Measurements from ENCODE around the gene SPG11. TPM values are rescaled to one million over a fixed set of nuclear protein-coding genes. Genes with fewer than 3 reads are reported as not detected.

Gene SPG11
- total and polyA plus RNA-seq, 9 of the 15 experiments (the other 6 are each of a cell fraction or from before 2014, with no cell fraction given) = 23.3 to 71.2 (median 45.6) TPM

GRCh38 chr15:44682809-44683682, 19.6 kb upstream of the SPG11 start (continued):
- 0 out of 2 replicates have a peak, but pooled peaks have one; percentile 24 for TF ChIP-seq CUX1 (CRISPR knock-in tag; IDR thresholded peaks at IDR 0.05)
- peak; percentile 88 for TF ChIP-seq CBFA2T2 (conservative IDR thresholded peaks at IDR 0.05)
- peak; percentile 64; the same call in 1 of the 2 replicates for TF ChIP-seq EP300 (IDR thresholded peaks at IDR 0.05; ENCODE audit: low read length)
- peak; percentile 50; the same call in 1 of the 2 replicates for TF ChIP-seq DPF2 (IDR thresholded peaks at IDR 0.05)
- TF ChIP-seq THRA (IDR thresholded peaks at IDR 0.05) = peak; percentile 70; the same call in 1 of the 2 replicates
- TF ChIP-seq MYC (IDR thresholded peaks at IDR 0.05; ENCODE audit: low read depth, low read length) = 0 out of 2 replicates have a peak, but pooled peaks have one; percentile 15
- 0 out of 2 replicates have a peak, but pooled peaks have one; percentile 27 for TF ChIP-seq MYC (CRISPR knock-in tag; IDR thresholded peaks at IDR 0.05; ENCODE audit: borderline replicate concordance, low read depth)
- TF ChIP-seq ZNF584 (CRISPR knock-in tag; IDR thresholded peaks at IDR 0.05; ENCODE audit: low read depth) = 0 out of 2 replicates have a peak, but pooled peaks have one; percentile 22
- peak; percentile 87 for TF ChIP-seq CREB3L1 (IDR thresholded peaks at IDR 0.05; ENCODE audit: borderline replicate concordance, low read depth)
- peak; percentile 22; the same call in 1 of the 2 replicates for TF ChIP-seq PHF8 (IDR thresholded peaks at IDR 0.05; ENCODE audit: borderline replicate concordance, low read length)
- TF ChIP-seq RNF2 (IDR thresholded peaks at IDR 0.05) = peak; percentile 88
- TF ChIP-seq MNT (conservative IDR thresholded peaks at IDR 0.05) = peak; percentile 60 to 64; a peak in 3 of 4 replicates
- peak; percentile 83; the same call in 1 of the 2 replicates for TF ChIP-seq NFRKB (IDR thresholded peaks at IDR 0.05; ENCODE audit: low read depth)
- peak in 1 of 2 experiments; percentile 48; a peak in 1 of 4 replicates for TF ChIP-seq ARNT (IDR thresholded peaks at IDR 0.05)
- TF ChIP-seq MTA2 (IDR thresholded peaks at IDR 0.05; ENCODE audit: low read depth) = peak; percentile 58; the same call in 1 of the 2 replicates
- TF ChIP-seq TCF3 (CRISPR knock-in tag; IDR thresholded peaks at IDR 0.05) = peak; percentile 72
- TF ChIP-seq CHD2 (IDR thresholded peaks at IDR 0.05; ENCODE audit: low read depth, low read length) = 0 out of 2 replicates have a peak, but pooled peaks have one; percentile 40
- peak; percentile 71 to 76; a peak in 3 of 4 replicates for TF ChIP-seq TRIM24 (IDR thresholded peaks at IDR 0.05)

Data from K562 (cell line).